ENCODE results near the gene TYK2.

- TF ChIP-seq EZH2 (IDR thresholded peaks at IDR 0.05; ENCODE audit: insufficient read depth, poor library complexity, severe bottlenecking) (no peak), EZH2phosphoT487 (IDR thresholded peaks at IDR 0.05; ENCODE audit: insufficient read depth, low read depth) (no peak)
These were observed 23.9 kb downstream of the TYK2 start for GRCh38 chr19:10356431-10356830.
